Epithelial cell of proximal tubule (primary cell): ENCODE results near the gene STAB2. TPM values are rescaled to one million over a fixed set of nuclear protein-coding genes. Genes with fewer than 3 reads are reported as not detected.

Experiments
- DNase-seq: peaks from one replicate; pipeline ENCODE4 v3.0.0-alpha.2; 2011; ENCODE audit warnings: low read depth
- H3K4me3 ChIP-seq: 2 replicates; pipeline ENCODE4 v1.5.1; 2011; ENCODE audit warnings: low read depth, mild to moderate bottlenecking, low read length
- total RNA-seq: library from RNA; depleted of rRNA; stranded (reverse); fragments of >200 nt; gene quantifications from 2 replicates; pipeline ENCODE4 v1.2.3, GENCODE V29; 2015
- TF ChIP-seq, protein P1 (sequence below): conservative IDR thresholded peaks from 2 replicates; pipeline ENCODE4 v1.5.1; 2012; ENCODE audit warnings: low read depth, mild to moderate bottlenecking, low read length

STAB2 gene
- not detected in 2 replicates for total RNA-seq

DNA sequence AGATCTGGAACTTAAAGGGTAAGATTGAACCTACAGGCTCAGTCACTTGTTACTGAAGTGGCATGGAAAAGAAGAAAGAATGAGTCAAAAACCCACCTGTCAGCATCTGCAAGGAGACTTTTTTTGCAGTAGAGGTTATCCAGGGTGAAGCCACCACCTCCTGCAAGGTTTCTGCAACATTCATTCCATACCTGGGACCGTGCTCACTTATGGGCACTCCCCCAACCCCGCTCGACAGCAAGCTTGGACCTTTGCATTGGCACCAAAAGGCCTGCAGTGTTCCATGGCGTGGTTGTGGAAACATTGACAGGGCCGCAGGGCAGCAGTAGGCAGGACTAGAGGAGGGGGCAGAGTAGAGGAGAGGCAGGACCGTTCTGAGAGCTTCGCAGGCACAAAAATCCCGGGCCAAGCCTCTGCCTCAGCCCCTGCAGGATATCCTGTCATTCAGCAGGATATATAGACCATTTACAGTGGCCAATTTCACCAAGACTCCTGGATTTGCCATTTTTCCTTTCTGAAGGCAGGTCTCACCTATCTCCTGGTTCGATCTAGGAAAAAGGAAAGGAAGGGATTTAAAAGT lies at the start of gene STAB2:
Gene STAB2, plus strand, starts transcription at position 483 of the 580 bp plus-strand sequence. CDS start 204 bp downstream, outside the sequence.
- TF ChIP-seq, protein P1, sequence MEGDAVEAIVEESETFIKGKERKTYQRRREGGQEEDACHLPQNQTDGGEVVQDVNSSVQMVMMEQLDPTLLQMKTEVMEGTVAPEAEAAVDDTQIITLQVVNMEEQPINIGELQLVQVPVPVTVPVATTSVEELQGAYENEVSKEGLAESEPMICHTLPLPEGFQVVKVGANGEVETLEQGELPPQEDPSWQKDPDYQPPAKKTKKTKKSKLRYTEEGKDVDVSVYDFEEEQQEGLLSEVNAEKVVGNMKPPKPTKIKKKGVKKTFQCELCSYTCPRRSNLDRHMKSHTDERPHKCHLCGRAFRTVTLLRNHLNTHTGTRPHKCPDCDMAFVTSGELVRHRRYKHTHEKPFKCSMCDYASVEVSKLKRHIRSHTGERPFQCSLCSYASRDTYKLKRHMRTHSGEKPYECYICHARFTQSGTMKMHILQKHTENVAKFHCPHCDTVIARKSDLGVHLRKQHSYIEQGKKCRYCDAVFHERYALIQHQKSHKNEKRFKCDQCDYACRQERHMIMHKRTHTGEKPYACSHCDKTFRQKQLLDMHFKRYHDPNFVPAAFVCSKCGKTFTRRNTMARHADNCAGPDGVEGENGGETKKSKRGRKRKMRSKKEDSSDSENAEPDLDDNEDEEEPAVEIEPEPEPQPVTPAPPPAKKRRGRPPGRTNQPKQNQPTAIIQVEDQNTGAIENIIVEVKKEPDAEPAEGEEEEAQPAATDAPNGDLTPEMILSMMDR: no peak
- no peak for DNase-seq
- H3K4me3 ChIP-seq: no peak within 1 kb of the TSS

DNA sequence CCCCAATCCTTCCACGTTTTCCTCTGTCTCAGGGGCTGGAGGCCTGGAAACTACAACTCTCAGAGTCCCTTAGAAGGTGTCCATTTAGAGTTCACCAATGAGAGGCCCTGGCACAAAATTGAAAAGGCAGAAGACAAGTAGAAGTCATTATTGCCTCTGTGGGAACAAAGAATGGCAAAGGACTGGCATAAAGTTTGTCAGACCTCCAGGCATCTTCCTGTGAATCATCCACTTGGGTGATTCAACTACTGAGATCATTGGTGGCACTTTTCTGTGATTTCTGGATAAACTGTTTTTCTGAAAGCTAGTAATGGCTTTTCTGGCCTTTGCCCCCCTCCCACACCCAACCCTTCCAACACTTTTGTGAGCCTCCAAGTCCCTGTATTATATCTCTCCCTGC lies 48.7 kb upstream of the STAB2 start:
- no peak for DNase-seq
- H3K4me3 ChIP-seq: no peak overlapping the region
- TF ChIP-seq, protein P1: no peak

DNA sequence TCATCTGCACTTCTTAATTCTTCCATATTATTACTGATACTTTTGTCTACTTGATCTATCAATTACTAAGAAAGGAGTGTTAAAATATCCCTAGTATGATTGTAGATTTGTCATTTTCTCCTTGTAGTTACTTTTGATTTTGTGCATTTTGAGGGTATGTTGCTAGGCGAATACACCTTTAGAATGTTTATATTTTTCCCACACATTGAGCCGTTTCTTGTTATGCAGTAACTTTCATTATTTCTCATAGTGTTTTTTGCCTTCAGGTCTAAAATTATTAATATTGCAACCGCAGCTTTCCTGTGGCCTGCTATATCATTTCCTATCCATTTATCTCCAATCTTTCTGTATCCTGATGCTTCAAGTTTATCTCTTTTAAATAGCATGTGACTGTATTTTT lies 46.8 kb upstream of the STAB2 start:
- DNase-seq: no peak
- no peak overlapping the region for H3K4me3 ChIP-seq
- TF ChIP-seq, protein P1: no peak

- DNase-seq: no peak
- no peak overlapping the region for H3K4me3 ChIP-seq
- TF ChIP-seq, protein P1: no peak
These were observed 45.0 kb upstream of the STAB2 start for GRCh38 chr12:103542078-103542477.

- DNase-seq: no peak
- no peak overlapping the region for H3K4me3 ChIP-seq
- TF ChIP-seq, protein P1: no peak
These were observed 40.1 kb upstream of the STAB2 start for GRCh38 chr12:103546959-103547358.

DNA sequence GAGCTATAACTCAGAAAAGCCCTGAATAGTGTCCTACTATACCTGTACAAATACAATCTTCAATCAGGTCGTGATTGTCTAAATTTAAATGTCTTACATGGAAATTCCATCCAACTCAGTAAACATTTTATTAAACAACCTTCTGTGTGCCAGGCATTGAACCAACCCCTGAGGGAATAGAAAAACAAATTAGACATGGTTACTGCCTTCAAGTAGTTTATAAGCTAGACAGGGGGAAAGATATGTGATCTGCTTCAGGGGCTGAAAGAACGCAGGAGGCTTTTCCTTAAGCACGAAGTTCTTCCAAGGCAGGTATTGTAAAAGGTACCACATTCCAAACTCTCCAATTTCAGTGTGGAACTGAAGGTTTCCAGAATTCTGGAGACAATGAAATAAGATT lies 39.7 kb upstream of the STAB2 start:
- H3K4me3 ChIP-seq: no peak overlapping the region
- TF ChIP-seq, protein P1: no peak

DNA sequence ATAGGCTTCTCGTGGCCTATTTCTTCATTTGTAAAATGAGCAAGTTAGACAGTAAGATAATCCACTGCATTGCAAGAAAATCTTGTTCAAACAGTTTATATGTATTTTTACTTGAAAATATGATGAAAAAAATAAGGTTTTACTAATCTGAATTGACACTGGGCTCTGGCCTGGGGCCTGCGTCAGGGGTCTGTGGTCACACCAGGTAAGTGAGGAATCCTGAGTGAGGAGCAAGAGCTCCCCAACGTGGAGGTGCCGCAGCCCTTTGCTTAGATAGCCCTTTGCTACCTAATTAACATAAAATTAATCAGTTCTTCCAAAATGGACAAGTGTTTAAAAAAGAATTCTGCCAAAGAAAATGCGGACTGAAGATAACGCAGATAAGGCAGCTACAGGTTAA lies 39.1 kb upstream of the STAB2 start:
- H3K4me3 ChIP-seq: no peak overlapping the region
- TF ChIP-seq, protein P1: no peak

More for the DNA sequence above, 39.7 kb upstream of the STAB2 start:
- no peak for DNase-seq

More for the DNA sequence above, 39.1 kb upstream of the STAB2 start:
- no peak for DNase-seq
